Measurements from ENCODE around the gene PPP1R12B. TPM values are rescaled to one million over a fixed set of nuclear protein-coding genes. Genes with fewer than 3 reads are reported as not detected.

The PPP1R12B gene
- total RNA-seq, 4 donors from 2014 or later = 68.1 to 153 (median 116) TPM

DNA sequence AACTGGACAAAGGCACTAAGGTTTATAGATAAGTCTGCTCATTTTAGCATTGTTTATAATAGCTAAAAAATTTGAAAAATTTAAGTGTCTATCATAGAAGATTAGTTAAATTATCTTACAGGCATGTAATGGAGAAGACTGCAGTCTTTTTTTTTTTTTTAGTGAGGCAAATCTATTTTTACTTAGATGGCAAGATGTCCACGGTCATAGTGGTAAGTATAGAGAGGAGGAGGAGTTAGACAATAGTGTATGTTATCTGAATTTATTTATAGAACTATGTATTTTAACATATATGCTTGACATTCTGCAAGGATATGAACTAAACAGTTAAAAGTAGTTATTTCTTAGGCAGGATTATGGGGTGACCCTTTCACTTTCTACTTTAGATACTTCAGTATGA is 212.7 kb downstream of the PPP1R12B start:
- Histone ChIP-seq H3K9me3 (no peaks in the 10 kb centered on the region), H3K4me3 (no peak overlapping the region), H3K27ac (peak overlapping the region in 2 of 4 donors; percentile 70 to 81), H3K27me3 (no peaks in the 10 kb centered on the region), H3K36me3 (peaks cover 0 to 15% (median 0%) of the 10 kb centered on the region in 3 donors), H3K4me1 (peaks cover 0 to 88% (median 15%) of the 10 kb centered on the region in 4 donors)
- WGBS, 2 donors = 60 to 67% methylated on average over 1 of the region's 1 CpG
- TF ChIP-seq EP300 (IDR thresholded peaks at IDR 0.05) (no peak), POLR2A (IDR thresholded peaks at IDR 0.05) (no peak)
- TF ChIP-seq, protein P1, sequence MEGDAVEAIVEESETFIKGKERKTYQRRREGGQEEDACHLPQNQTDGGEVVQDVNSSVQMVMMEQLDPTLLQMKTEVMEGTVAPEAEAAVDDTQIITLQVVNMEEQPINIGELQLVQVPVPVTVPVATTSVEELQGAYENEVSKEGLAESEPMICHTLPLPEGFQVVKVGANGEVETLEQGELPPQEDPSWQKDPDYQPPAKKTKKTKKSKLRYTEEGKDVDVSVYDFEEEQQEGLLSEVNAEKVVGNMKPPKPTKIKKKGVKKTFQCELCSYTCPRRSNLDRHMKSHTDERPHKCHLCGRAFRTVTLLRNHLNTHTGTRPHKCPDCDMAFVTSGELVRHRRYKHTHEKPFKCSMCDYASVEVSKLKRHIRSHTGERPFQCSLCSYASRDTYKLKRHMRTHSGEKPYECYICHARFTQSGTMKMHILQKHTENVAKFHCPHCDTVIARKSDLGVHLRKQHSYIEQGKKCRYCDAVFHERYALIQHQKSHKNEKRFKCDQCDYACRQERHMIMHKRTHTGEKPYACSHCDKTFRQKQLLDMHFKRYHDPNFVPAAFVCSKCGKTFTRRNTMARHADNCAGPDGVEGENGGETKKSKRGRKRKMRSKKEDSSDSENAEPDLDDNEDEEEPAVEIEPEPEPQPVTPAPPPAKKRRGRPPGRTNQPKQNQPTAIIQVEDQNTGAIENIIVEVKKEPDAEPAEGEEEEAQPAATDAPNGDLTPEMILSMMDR (IDR thresholded peaks at IDR 0.05) = no peak
- DNase-seq (ENCODE audit: low spot score in 2 of 2) = no peak

DNA sequence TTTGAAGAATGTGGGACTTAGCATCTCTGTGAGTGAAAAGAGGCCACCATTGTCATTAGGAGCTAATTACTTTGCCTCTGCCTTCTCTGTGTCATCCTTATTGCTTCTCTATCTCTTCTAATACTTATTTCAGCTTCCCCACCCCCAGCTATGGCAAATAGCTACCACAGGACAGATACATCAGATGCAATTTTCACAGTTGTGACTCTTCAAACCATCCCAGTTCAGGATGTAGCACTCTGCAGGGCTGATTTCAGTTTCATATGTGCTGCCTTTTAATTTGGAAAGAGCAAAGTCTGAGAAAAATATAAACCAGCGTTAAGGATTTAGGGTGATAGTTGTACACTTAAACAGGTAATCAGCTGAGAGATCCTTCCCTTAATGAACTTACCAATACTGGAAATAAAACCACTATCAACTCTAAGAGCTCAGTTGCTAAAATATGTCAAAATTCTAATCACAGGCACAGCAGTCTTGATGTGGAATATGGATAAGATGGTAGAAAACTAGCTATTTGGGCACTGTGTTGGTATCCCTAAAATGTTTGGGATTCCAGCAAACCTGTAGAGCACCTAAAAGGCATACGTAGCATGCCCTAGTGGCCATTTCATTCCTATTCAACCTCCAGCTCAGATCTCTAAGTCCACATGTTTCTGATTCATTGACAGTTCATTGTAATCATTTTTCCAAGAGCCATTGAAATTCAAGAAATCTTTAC is 213.4 kb downstream of the PPP1R12B start:
- Histone ChIP-seq H3K4me1 (peaks cover 0 to 92% (median 18%) of the 10 kb centered on the region in 4 donors), H3K9me3 (no peaks in the 10 kb centered on the region), H3K36me3 (peaks cover 0 to 15% (median 0%) of the 10 kb centered on the region in 3 donors), H3K27me3 (no peaks in the 10 kb centered on the region), H3K27ac (peak overlapping the region in 2 of 4 donors; percentile 70 to 81), H3K4me3 (no peak overlapping the region)
- WGBS, 2 donors = 65 to 79% methylated on average over 2 of the region's 2 CpGs
- TF ChIP-seq, protein P1 (IDR thresholded peaks at IDR 0.05) = peak in 1 of 5 experiments; percentile 16
- TF ChIP-seq EP300 (IDR thresholded peaks at IDR 0.05) = no peak
- DNase-seq (ENCODE audit: low spot score in 2 of 2) = no peak

DNA sequence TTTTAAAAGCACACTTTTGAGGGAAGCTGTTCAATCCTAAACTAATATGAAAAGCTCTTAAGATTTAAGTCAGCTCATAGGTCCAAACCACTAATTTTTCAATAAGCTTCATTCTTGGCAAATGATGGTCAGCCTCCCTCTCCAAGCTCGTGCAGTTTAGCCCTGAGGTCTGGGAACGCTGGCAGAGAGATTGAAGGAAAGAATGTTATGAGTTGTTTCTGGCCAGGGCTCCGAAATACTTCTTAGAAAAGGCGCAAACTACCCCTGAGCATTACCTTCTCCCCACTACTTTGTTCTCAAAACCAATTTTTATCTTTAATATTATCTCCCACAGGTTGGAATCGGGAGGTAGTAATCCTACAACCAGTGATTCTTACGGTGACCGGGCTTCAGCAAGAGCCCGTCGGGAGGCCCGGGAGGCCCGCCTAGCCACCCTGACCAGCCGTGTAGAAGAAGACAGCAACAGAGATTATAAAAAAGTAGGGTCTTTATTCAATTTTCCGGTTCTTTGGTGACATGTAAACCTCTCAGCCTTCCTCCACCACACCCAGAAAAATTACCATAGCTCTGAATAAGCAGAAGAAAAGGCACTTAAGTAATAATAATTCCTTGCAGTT is 214.1 kb downstream of the PPP1R12B start:
- WGBS, 2 donors = 61 to 76% methylated on average over 13 of the region's 13 CpGs
- H3K36me3 ChIP-seq = peaks cover 0 to 15% (median 0%) of the 10 kb centered on the region in 3 donors
- no peak for DNase-seq (ENCODE audit: low spot score in 2 of 2)
- H3K9me3 ChIP-seq = no peaks in the 10 kb centered on the region
- TF ChIP-seq EP300 (IDR thresholded peaks at IDR 0.05) = no peak
- TF ChIP-seq, protein P1 (IDR thresholded peaks at IDR 0.05) = no peak
- TF ChIP-seq POLR2A (IDR thresholded peaks at IDR 0.05) = no peak
- peak overlapping the region in 2 of 4 donors; percentile 71 to 81 for H3K27ac ChIP-seq
- no peaks in the 10 kb centered on the region for H3K27me3 ChIP-seq
- peaks cover 0 to 92% (median 20%) of the 10 kb centered on the region in 4 donors for H3K4me1 ChIP-seq
- no peak overlapping the region for H3K4me3 ChIP-seq

GRCh38 chr1:202563818-202564217 is 215.3 kb downstream of the PPP1R12B start:
- no peak for DNase-seq (ENCODE audit: low spot score in 2 of 2)
- H3K27me3 ChIP-seq = no peaks in the 10 kb centered on the region
- 73 to 74% methylated on average over 1 of the region's 1 CpG for WGBS, 2 donors
- TF ChIP-seq, protein P1 (IDR thresholded peaks at IDR 0.05) = no peak
- no peak for TF ChIP-seq EP300 (IDR thresholded peaks at IDR 0.05)
- no peak for TF ChIP-seq POLR2A (IDR thresholded peaks at IDR 0.05)
- no peak overlapping the region for H3K4me3 ChIP-seq
- H3K9me3 ChIP-seq = no peaks in the 10 kb centered on the region
- H3K36me3 ChIP-seq = peaks cover 0 to 15% (median 0%) of the 10 kb centered on the region in 3 donors
- H3K27ac ChIP-seq = peak overlapping the region in 2 of 4 donors; percentile 71 to 81
- H3K4me1 ChIP-seq = peaks cover 0 to 92% (median 21%) of the 10 kb centered on the region in 4 donors

GRCh38 chr1:202564958-202565495 is 216.5 kb downstream of the PPP1R12B start:
- H3K4me1 ChIP-seq = peaks cover 0 to 92% (median 28%) of the 10 kb centered on the region in 4 donors
- WGBS, 2 donors = 75 to 79% methylated on average over 2 of the region's 2 CpGs
- H3K36me3 ChIP-seq = peaks cover 0 to 25% (median 0%) of the 10 kb centered on the region in 3 donors

More at GRCh38 chr1:202564958-202565495, 216.5 kb downstream of the PPP1R12B start:
- TF ChIP-seq, protein P1 (IDR thresholded peaks at IDR 0.05) = no peak
- TF ChIP-seq EP300 (IDR thresholded peaks at IDR 0.05) (no peak), POLR2A (IDR thresholded peaks at IDR 0.05) (no peak)
- DNase-seq (ENCODE audit: low spot score in 2 of 2) = no peak
- Histone ChIP-seq H3K27ac (peak overlapping the region in 2 of 4 donors; percentile 71 to 81), H3K9me3 (no peaks in the 10 kb centered on the region), H3K4me3 (no peak overlapping the region), H3K27me3 (no peaks in the 10 kb centered on the region)
